K562 (cell line): Measurements from ENCODE around the gene C11orf58. TPM values are rescaled to one million over a fixed set of nuclear protein-coding genes. Genes with fewer than 3 reads are reported as not detected.

Experiments
- ADNP ChIP-seq: fragments of 200-800 bp; sonication (Bioruptor generic); IDR thresholded peaks from 2 replicates; pipeline ENCODE4 v1.6.1; 2016; ENCODE audit warnings: missing genetic modification characterization, missing compliant biosample characterization
- ARID2 ChIP-seq: fragments of 450-650 bp; IDR thresholded peaks from 2 replicates; pipeline ENCODE4 v1.6.1; 2017; ENCODE audit warnings: antibody characterized with exemption, mild to moderate bottlenecking
- ASH1L ChIP-seq: fragments of 450-650 bp; IDR thresholded peaks from 2 replicates; pipeline ENCODE4 v1.6.1; 2018; ENCODE audit warnings: borderline replicate concordance, mild to moderate bottlenecking, low read depth; ENCODE audit not compliant: partially characterized antibody
- DIDO1 ChIP-seq: fragments of 450-650 bp; IDR thresholded peaks from 2 replicates; pipeline ENCODE4 v1.6.1; 2016; ENCODE audit warnings: low read depth, missing biosample characterization, missing genetic modification characterization
- GTF2E2 ChIP-seq: fragments of 200-800 bp; sonication (Bioruptor generic); IDR thresholded peaks from 2 replicates; pipeline ENCODE4 v1.6.1; 2016; ENCODE audit warnings: missing genetic modification characterization, missing compliant biosample characterization
- HDAC8 ChIP-seq: fragments of 450-650 bp; IDR thresholded peaks from 2 replicates; pipeline ENCODE4 v1.6.1; 2016; ENCODE audit warnings: mild to moderate bottlenecking, missing genetic modification characterization, moderate library complexity, missing compliant biosample characterization
- HSF4 ChIP-seq: fragments of 250-450 bp; sonication (Bioruptor Pico); IDR thresholded peaks from 2 replicates; pipeline ENCODE4 v2.1.2; 2022; ENCODE audit warnings: mild to moderate bottlenecking, moderate library complexity, borderline replicate concordance
- KDM5B ChIP-seq: fragments of 200-600 bp; sonication (generic); IDR thresholded peaks from 2 replicates; pipeline ENCODE4 v1.6.1; 2012; ENCODE audit warnings: low read depth, mild to moderate bottlenecking, moderate library complexity, low read length, control low read depth, inconsistent platforms; ENCODE audit not compliant: insufficient replicate concordance
- PCBP2 ChIP-seq: fragments of 200-400 bp; formaldehyde crosslinking; IDR thresholded peaks from 2 replicates; pipeline ENCODE4 v1.6.1; 2018; ENCODE audit warnings: low read length, low read depth, mild to moderate bottlenecking, moderate library complexity; ENCODE audit not compliant: poor library complexity, severe bottlenecking
- PML ChIP-seq: IDR thresholded peaks from 2 replicates; pipeline ENCODE4 v1.6.1; 2012; ENCODE audit warnings: low read length, inconsistent platforms
- TEAD4 ChIP-seq, 2 experiments: sonication (generic) in 1 of 2; formaldehyde crosslinking in 1 of 2; IDR thresholded peaks; 2 replicates each; pipeline versions ENCODE4 v1.6.1 to v1.8.0; 2012 to 2022; ENCODE audit warnings: borderline replicate concordance in 1 of 2, inconsistent platforms in 1 of 2, low read length in 1 of 2, mild to moderate bottlenecking in 1 of 2, missing genetic modification reagents in 1 of 2
- TFAM ChIP-seq: fragments of 250-450 bp; sonication (Bioruptor Pico); conservative IDR thresholded peaks from 2 replicates; pipeline ENCODE4 v1.5.0; 2021; ENCODE audit warnings: mild to moderate bottlenecking, moderate library complexity
- TGIF2 ChIP-seq: sonication (generic); formaldehyde crosslinking; IDR thresholded peaks from 2 replicates; pipeline ENCODE4 v1.8.1; 2022; ENCODE audit warnings: mild to moderate bottlenecking, missing genetic modification reagents, moderate library complexity
- ZBTB7A ChIP-seq: IDR thresholded peaks from 2 replicates; pipeline ENCODE4 v1.6.1; 2011; ENCODE audit warnings: low read depth, mild to moderate bottlenecking, low read length, moderate library complexity, borderline replicate concordance; ENCODE audit not compliant: control insufficient read depth
- polyA plus RNA-seq, 8 experiments: library from polyadenylated mRNA; depleted of rRNA in 4 of 8; stranded (reverse) in 5 of 8; unstranded in 3 of 8; fragments of >200 nt; fragmentation: Nextera tagmentation in 2 of 8; fragmentation: Illumina TruSeq in 1 of 8; extraction: Ambion mirVana in 2 of 8; extraction: Trizol in 1 of 8; gene quantifications; 2 replicates each; pipeline versions ENCODE4 v1.2.1 to v1.2.3, GENCODE V29; 2011 to 2014; ENCODE audit warnings: inconsistent platforms in 1 of 8, missing spikeins in 1 of 8
- total RNA-seq, 7 experiments: library from RNA; depleted of rRNA in 6 of 7; stranded (reverse); fragments of >200 nt in 6 of 7; fragmentation: Illumina TruSeq in 2 of 7; extraction: Trizol in 2 of 7; gene quantifications; 2 replicates each; pipeline versions ENCODE4 v1.2.1 to v1.2.3, GENCODE V29; 2011 to 2021; ENCODE audit warnings: low replicate concordance in 1 of 7
- TF ChIP-seq, protein P1 (sequence below): fragments of 250-450 bp; sonication (Bioruptor Pico); IDR thresholded peaks from 2 replicates; pipeline ENCODE4 v1.9.0; 2021; ENCODE audit warnings: mild to moderate bottlenecking
- TF ChIP-seq, protein P2 (sequence below): fragments of 200-800 bp; sonication (Bioruptor generic); IDR thresholded peaks from 2 replicates; pipeline ENCODE4 v1.6.1; 2017; ENCODE audit warnings: missing genetic modification characterization, missing compliant biosample characterization
- TF ChIP-seq, protein P3 (sequence below): fragments of 450-650 bp; IDR thresholded peaks from 2 replicates; pipeline ENCODE4 v1.6.1; 2016; ENCODE audit warnings: borderline replicate concordance
- TF ChIP-seq, protein P4 (sequence below): fragments of 250-450 bp; sonication (Bioruptor Pico); IDR thresholded peaks from 2 replicates; pipeline ENCODE4 v1.8.0; 2022; ENCODE audit warnings: inconsistent platforms, mild to moderate bottlenecking, moderate library complexity, borderline replicate concordance
- TF ChIP-seq, protein P5 (sequence below): fragments of 250-450 bp; sonication (Bioruptor Pico); IDR thresholded peaks from 2 replicates; pipeline ENCODE4 v1.4.0; 2020

The C11orf58 gene
- total and polyA plus RNA-seq, 9 of the 15 experiments (the other 6 are each of a cell fraction or from before 2014, with no cell fraction given), result 104 to 421 (median 247) TPM

DNA sequence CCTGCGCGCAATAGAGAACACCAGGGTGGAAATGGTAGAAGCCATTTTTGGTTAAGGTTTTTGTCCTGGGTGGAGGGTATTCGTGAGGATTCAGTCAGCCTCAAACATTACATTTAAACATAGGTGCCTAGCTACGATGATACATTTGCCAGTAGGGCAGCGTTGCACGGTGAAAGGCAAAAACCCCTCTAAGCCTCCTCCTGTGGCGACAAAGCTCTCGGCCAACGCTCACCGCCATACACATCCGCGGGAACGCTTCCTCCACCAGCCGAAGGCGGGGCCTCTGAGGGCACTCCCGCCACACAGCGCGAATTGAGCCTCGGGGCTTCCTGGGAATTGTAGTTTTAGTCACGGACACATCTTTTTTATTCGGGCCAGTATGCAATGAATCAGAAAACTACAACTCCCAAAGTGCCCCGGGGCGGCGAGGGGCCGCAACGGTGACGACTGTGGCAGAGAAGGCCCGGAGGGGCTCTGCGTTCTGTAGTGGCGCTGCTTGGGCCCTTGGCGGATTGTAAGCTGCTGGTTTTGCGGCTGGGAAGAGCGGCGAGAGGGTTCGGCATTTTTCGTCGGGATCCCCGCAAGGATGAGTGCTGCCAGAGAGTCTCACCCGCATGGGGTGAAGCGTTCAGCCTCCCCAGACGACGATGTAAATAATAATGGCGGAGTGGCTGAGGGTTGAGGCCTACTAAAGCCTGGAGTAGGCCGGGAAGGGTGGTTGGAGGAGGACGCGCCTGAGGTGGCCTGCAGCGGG, at the start of gene C11orf58 (continued):
- TF ChIP-seq TEAD4 (IDR thresholded peaks at IDR 0.05; ENCODE audit: low read length) (peak; percentile 37; the same call in 1 of the 2 replicates), TEAD4 (CRISPR knock-in tag; IDR thresholded peaks at IDR 0.05; ENCODE audit: borderline replicate concordance) (no peak), PML (peak; percentile 91), HDAC8 (tag) (0 out of 2 replicates have a peak, but pooled peaks have one; percentile 51), ZBTB7A (peak; percentile 71; the same call in 1 of the 2 replicates), KDM5B (peak; percentile 94), TGIF2 (CRISPR knock-in tag) (no peak), GTF2E2 (tag) (peak; percentile 92), DIDO1 (tag) (peak; percentile 71; the same call in 1 of the 2 replicates), ARID2 (no peak), PCBP2 (no peak), ASH1L (no peak), TFAM (CRISPR knock-in tag) (no peak), HSF4 (CRISPR knock-in tag) (no peak), ADNP (no peak)
- TF ChIP-seq, protein P1, sequence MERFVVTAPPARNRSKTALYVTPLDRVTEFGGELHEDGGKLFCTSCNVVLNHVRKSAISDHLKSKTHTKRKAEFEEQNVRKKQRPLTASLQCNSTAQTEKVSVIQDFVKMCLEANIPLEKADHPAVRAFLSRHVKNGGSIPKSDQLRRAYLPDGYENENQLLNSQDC (CRISPR knock-in tag), result 0 out of 2 replicates have a peak, but pooled peaks have one; percentile 33
- TF ChIP-seq, protein P2, sequence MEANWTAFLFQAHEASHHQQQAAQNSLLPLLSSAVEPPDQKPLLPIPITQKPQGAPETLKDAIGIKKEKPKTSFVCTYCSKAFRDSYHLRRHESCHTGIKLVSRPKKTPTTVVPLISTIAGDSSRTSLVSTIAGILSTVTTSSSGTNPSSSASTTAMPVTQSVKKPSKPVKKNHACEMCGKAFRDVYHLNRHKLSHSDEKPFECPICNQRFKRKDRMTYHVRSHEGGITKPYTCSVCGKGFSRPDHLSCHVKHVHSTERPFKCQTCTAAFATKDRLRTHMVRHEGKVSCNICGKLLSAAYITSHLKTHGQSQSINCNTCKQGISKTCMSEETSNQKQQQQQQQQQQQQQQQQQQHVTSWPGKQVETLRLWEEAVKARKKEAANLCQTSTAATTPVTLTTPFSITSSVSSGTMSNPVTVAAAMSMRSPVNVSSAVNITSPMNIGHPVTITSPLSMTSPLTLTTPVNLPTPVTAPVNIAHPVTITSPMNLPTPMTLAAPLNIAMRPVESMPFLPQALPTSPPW (CRISPR knock-in tag), result peak; percentile 89
- TF ChIP-seq, protein P3, sequence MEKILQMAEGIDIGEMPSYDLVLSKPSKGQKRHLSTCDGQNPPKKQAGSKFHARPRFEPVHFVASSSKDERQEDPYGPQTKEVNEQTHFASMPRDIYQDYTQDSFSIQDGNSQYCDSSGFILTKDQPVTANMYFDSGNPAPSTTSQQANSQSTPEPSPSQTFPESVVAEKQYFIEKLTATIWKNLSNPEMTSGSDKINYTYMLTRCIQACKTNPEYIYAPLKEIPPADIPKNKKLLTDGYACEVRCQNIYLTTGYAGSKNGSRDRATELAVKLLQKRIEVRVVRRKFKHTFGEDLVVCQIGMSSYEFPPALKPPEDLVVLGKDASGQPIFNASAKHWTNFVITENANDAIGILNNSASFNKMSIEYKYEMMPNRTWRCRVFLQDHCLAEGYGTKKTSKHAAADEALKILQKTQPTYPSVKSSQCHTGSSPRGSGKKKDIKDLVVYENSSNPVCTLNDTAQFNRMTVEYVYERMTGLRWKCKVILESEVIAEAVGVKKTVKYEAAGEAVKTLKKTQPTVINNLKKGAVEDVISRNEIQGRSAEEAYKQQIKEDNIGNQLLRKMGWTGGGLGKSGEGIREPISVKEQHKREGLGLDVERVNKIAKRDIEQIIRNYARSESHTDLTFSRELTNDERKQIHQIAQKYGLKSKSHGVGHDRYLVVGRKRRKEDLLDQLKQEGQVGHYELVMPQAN, result 0 out of 2 replicates have a peak, but pooled peaks have one; percentile 45
- TF ChIP-seq, protein P4, sequence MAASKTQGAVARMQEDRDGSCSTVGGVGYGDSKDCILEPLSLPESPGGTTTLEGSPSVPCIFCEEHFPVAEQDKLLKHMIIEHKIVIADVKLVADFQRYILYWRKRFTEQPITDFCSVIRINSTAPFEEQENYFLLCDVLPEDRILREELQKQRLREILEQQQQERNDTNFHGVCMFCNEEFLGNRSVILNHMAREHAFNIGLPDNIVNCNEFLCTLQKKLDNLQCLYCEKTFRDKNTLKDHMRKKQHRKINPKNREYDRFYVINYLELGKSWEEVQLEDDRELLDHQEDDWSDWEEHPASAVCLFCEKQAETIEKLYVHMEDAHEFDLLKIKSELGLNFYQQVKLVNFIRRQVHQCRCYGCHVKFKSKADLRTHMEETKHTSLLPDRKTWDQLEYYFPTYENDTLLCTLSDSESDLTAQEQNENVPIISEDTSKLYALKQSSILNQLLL (CRISPR knock-in tag), result no peak
- TF ChIP-seq, protein P5, sequence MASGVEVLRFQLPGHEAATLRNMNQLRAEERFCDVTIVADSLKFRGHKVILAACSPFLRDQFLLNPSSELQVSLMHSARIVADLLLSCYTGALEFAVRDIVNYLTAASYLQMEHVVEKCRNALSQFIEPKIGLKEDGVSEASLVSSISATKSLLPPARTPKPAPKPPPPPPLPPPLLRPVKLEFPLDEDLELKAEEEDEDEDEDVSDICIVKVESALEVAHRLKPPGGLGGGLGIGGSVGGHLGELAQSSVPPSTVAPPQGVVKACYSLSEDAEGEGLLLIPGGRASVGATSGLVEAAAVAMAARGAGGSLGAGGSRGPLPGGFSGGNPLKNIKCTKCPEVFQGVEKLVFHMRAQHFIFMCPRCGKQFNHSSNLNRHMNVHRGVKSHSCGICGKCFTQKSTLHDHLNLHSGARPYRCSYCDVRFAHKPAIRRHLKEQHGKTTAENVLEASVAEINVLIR (CRISPR knock-in tag), result peak; percentile 77
